Measurements from ENCODE around the gene CAMSAP2. TPM values are rescaled to one million over a fixed set of nuclear protein-coding genes. Genes with fewer than 3 reads are reported as not detected.

Gene CAMSAP2
- total RNA-seq, 1 experiment from 2014 or later: 40.3 TPM

- Histone ChIP-seq H3K79me2 (ENCODE audit: low read depth) (no peaks in the 10 kb centered on the region), H3K9me2 (ENCODE audit: insufficient read depth) (no peaks in the 10 kb centered on the region), H3K27ac (no peak within 1 kb of the TSS), H3K4me1 (replicated peaks; ENCODE audit: insufficient read depth) (no peaks in the 10 kb centered on the region), H3K36me3 (ENCODE audit: low read depth) (no peaks in the 10 kb centered on the region), H4K20me1 (ENCODE audit: insufficient read depth) (no peaks in the 10 kb centered on the region), H2AFZ (no peak within 1 kb of the TSS), H3K4me3 (no peak within 1 kb of the TSS), H3F3A (ENCODE audit: insufficient read depth, low read depth) (peaks cover 5% of the 10 kb centered on the region; the same call in 1 of the 2 replicates), H3K27me3 (ENCODE audit: insufficient read depth, low read depth) (no peaks in the 10 kb centered on the region), H3K9me3 (ENCODE audit: insufficient read depth, low read depth) (no peaks in the 10 kb centered on the region), H3K4me2 (no peak within 1 kb of the TSS)
- CTCF ChIA-PET: no interaction called here
- no TSS peak for BruUV-seq (replicated peaks)
- intact Hi-C loops (cut with micrococcal nuclease; ENCODE audit: unreplicated experiment): no loop called here
- DNase-seq: no peak
- TF ChIP-seq EZH2 (IDR thresholded peaks at IDR 0.05; ENCODE audit: low read depth): no peak
- TF ChIP-seq CTCF (conservative IDR thresholded peaks at IDR 0.05): no peak
- POLR2A ChIA-PET (ENCODE audit: unreplicated experiment): no interaction called here
Observed at GRCh38 chr1:200872446-200873115, 133.9 kb downstream of the CAMSAP2 start, which contains the start of gene GPR25. GPR25 (plus strand) TSS chr1:200872981; CDS start chr1:200873038, 57 bp downstream.

GRCh38 chr1:200873116-200873670, 134.5 kb downstream of the CAMSAP2 start:
- Histone ChIP-seq H3K9me3 (ENCODE audit: insufficient read depth, low read depth) (no peaks in the 10 kb centered on the region), H3F3A (ENCODE audit: insufficient read depth, low read depth) (peaks cover 5% of the 10 kb centered on the region; the same call in 1 of the 2 replicates), H4K20me1 (ENCODE audit: insufficient read depth) (no peaks in the 10 kb centered on the region), H2AFZ (no peak overlapping the region), H3K4me1 (replicated peaks; ENCODE audit: insufficient read depth) (no peaks in the 10 kb centered on the region), H3K4me3 (no peak overlapping the region), H3K27ac (no peak overlapping the region), H3K79me2 (ENCODE audit: low read depth) (no peaks in the 10 kb centered on the region), H3K36me3 (ENCODE audit: low read depth) (no peaks in the 10 kb centered on the region), H3K9me2 (ENCODE audit: insufficient read depth) (no peaks in the 10 kb centered on the region), H3K4me2 (no peak overlapping the region), H3K27me3 (ENCODE audit: insufficient read depth, low read depth) (no peaks in the 10 kb centered on the region)
- no peak for TF ChIP-seq EZH2 (IDR thresholded peaks at IDR 0.05; ENCODE audit: low read depth)
- TF ChIP-seq CTCF (conservative IDR thresholded peaks at IDR 0.05): no peak
- ChIA-PET POLR2A (ENCODE audit: unreplicated experiment) (no interaction called here), CTCF (no interaction called here)
- DNase-seq: peak in 1 of 2 experiments; percentile 26
- no TSS peak for BruUV-seq (replicated peaks)
- intact Hi-C loops (cut with micrococcal nuclease; ENCODE audit: unreplicated experiment): no loop called here

GRCh38 chr1:200873671-200874397, 135.1 kb downstream of the CAMSAP2 start:
- H3K9me3 ChIP-seq (ENCODE audit: insufficient read depth, low read depth): no peaks in the 10 kb centered on the region
- no peaks in the 10 kb centered on the region for H3K36me3 ChIP-seq (ENCODE audit: low read depth)
- H2AFZ ChIP-seq: no peak overlapping the region
- TF ChIP-seq CTCF (conservative IDR thresholded peaks at IDR 0.05) (no peak), EZH2 (IDR thresholded peaks at IDR 0.05; ENCODE audit: low read depth) (no peak)
- H3K79me2 ChIP-seq (ENCODE audit: low read depth): no peaks in the 10 kb centered on the region
- no peaks in the 10 kb centered on the region for H4K20me1 ChIP-seq (ENCODE audit: insufficient read depth)
- BruUV-seq (replicated peaks): no TSS peak
- H3F3A ChIP-seq (ENCODE audit: insufficient read depth, low read depth): peaks cover 5% of the 10 kb centered on the region; the same call in 1 of the 2 replicates
- no peaks in the 10 kb centered on the region for H3K4me1 ChIP-seq (replicated peaks; ENCODE audit: insufficient read depth)
- H3K4me3 ChIP-seq: no peak overlapping the region
- CTCF ChIA-PET: no interaction called here
- intact Hi-C loops (cut with micrococcal nuclease; ENCODE audit: unreplicated experiment): no loop called here
- no peak overlapping the region for H3K27ac ChIP-seq
- H3K27me3 ChIP-seq (ENCODE audit: insufficient read depth, low read depth): no peaks in the 10 kb centered on the region
- no peak for DNase-seq
- H3K9me2 ChIP-seq (ENCODE audit: insufficient read depth): no peaks in the 10 kb centered on the region
- POLR2A ChIA-PET (ENCODE audit: unreplicated experiment): no interaction called here
- H3K4me2 ChIP-seq: no peak overlapping the region
